ENCODE data around the gene ZNF664. TPM values are rescaled to one million over a fixed set of nuclear protein-coding genes. Genes with fewer than 3 reads are reported as not detected.

ZNF664 gene
- polyA plus RNA-seq, 3 donors = 1.5 to 20.9 (median 2.7) TPM

DNA sequence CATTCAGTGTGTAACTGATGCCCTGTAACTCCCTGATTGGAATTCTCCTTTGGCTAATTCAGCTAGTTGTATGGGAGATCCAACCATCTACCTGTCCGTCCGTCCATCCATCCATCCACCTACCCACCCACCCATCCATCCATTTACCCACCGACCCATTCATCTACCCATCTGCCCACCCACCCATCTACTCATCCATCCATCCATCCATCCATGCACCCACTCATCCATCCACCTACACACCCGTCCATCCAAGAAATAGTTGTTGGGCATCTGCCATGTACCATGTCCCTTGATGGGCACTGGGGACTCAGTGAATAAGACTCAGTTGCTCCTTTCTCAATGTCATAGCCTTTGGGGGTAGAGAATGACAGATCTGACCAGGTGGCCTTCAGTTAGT, 48.5 kb upstream of the ZNF664 start:
- no peaks in the 10 kb centered on the region for H3K79me2 ChIP-seq (ENCODE audit: insufficient read depth, low read length)
- Mint-ChIP-seq H3K4me3 (no peak overlapping the region), H3K4me1 (peaks cover 3% of the 10 kb centered on the region), H3K9me3 (peaks cover 0 to 2% (median 0%) of the 10 kb centered on the region in 7 donors), H3K27me3 (ENCODE audit: low read depth in 3 of 3) (peaks cover 4 to 7% (median 6%) of the 10 kb centered on the region in 3 donors), H3K27ac (no peak overlapping the region), H3K36me3 (no peaks in the 10 kb centered on the region)
- no peaks in the 10 kb centered on the region for H3K27me3 ChIP-seq (ENCODE audit: control insufficient read depth in 2 of 2, insufficient read depth in 2 of 2, low read length in 2 of 2)
- DNase-seq = no peak
- H4K20me1 ChIP-seq (ENCODE audit: insufficient read depth, low read length) = no peaks in the 10 kb centered on the region
- H3K4me3 ChIP-seq (replicated peaks in 1 of 3; ENCODE audit: low read depth in 2 of 3, low read length in 3 of 3) = no peak overlapping the region
- no peak overlapping the region for H3K27ac ChIP-seq (ENCODE audit: low read depth in 1 of 2, low read length in 2 of 2)
- H2AFZ ChIP-seq (ENCODE audit: insufficient read depth, low read depth, low read length, poor library complexity, severe bottlenecking) = no peak overlapping the region
- TF ChIP-seq, protein P1, sequence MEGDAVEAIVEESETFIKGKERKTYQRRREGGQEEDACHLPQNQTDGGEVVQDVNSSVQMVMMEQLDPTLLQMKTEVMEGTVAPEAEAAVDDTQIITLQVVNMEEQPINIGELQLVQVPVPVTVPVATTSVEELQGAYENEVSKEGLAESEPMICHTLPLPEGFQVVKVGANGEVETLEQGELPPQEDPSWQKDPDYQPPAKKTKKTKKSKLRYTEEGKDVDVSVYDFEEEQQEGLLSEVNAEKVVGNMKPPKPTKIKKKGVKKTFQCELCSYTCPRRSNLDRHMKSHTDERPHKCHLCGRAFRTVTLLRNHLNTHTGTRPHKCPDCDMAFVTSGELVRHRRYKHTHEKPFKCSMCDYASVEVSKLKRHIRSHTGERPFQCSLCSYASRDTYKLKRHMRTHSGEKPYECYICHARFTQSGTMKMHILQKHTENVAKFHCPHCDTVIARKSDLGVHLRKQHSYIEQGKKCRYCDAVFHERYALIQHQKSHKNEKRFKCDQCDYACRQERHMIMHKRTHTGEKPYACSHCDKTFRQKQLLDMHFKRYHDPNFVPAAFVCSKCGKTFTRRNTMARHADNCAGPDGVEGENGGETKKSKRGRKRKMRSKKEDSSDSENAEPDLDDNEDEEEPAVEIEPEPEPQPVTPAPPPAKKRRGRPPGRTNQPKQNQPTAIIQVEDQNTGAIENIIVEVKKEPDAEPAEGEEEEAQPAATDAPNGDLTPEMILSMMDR (IDR thresholded peaks at IDR 0.05) = no peak
- no peaks in the 10 kb centered on the region for H3K4me1 ChIP-seq (ENCODE audit: control insufficient read depth in 1 of 2, insufficient read depth in 2 of 2, low read length in 2 of 2)
- no peak overlapping the region for H3K4me2 ChIP-seq (replicated peaks; ENCODE audit: extremely low read depth, low read length, poor library complexity, severe bottlenecking)
- H3K9me3 ChIP-seq (replicated peaks in 1 of 2; ENCODE audit: control insufficient read depth in 1 of 2, insufficient read depth in 1 of 2, low read length in 2 of 2) = no peaks in the 10 kb centered on the region
- WGBS (ENCODE audit: insufficient coverage) = no CpG with 5 or more reads among the region's 4 CpGs
- intact Hi-C loops (cut with micrococcal nuclease) = no loop called here
- no peak overlapping the region for H3K9ac ChIP-seq (ENCODE audit: insufficient read depth, low read length, poor library complexity, severe bottlenecking)
- no peaks in the 10 kb centered on the region for H3K36me3 ChIP-seq (replicated peaks in 1 of 2; ENCODE audit: control insufficient read depth in 1 of 2, insufficient read depth in 2 of 2, low read length in 2 of 2)

DNA sequence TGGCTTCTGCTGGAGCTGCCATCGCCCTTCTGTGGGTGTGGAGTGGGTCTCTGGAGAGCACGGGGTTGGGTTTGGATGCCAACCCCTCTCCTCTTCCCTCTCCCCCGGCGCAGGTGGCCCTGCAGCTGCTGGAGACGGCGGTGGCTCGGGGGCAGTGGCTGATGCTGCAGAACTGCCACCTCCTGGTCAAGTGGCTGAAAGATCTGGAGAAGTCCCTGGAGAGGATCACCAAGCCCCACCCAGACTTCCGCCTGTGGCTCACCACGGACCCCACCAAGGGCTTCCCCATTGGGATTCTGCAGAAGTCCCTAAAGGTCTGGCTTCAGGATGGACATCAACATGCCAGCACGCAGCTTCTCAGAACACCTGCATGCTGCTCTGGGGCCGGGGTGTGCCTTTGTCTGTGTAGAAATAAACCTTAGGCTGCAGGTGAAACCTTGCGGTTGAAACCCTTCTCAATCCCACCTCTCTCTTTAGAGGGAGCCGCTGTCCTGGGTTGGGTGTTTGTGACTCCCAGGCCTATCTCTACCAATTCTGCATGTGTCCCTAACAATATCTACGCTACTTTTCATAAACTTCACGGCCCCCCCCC, 44.6 kb upstream of the ZNF664 start:
- Mint-ChIP-seq H3K4me1 (peaks cover 3% of the 10 kb centered on the region), H3K9me3 (peaks cover 0 to 2% (median 0%) of the 10 kb centered on the region in 7 donors), H3K27ac (no peak overlapping the region), H3K36me3 (no peaks in the 10 kb centered on the region), H3K4me3 (no peak overlapping the region), H3K27me3 (ENCODE audit: low read depth in 3 of 3) (peaks cover 2 to 7% (median 5%) of the 10 kb centered on the region in 3 donors)
- DNase-seq = no peak
- H3K9me3 ChIP-seq (replicated peaks in 1 of 2; ENCODE audit: control insufficient read depth in 1 of 2, insufficient read depth in 1 of 2, low read length in 2 of 2) = no peaks in the 10 kb centered on the region
- H3K4me3 ChIP-seq (replicated peaks in 1 of 3; ENCODE audit: low read depth in 2 of 3, low read length in 3 of 3) = no peak overlapping the region
- TF ChIP-seq, protein P1 (IDR thresholded peaks at IDR 0.05) = no peak
- no peak overlapping the region for H3K9ac ChIP-seq (ENCODE audit: insufficient read depth, low read length, poor library complexity, severe bottlenecking)
- no peaks in the 10 kb centered on the region for H3K4me1 ChIP-seq (ENCODE audit: control insufficient read depth in 1 of 2, insufficient read depth in 2 of 2, low read length in 2 of 2)
- H4K20me1 ChIP-seq (ENCODE audit: insufficient read depth, low read length) = no peaks in the 10 kb centered on the region
- no peaks in the 10 kb centered on the region for H3K27me3 ChIP-seq (ENCODE audit: control insufficient read depth in 2 of 2, insufficient read depth in 2 of 2, low read length in 2 of 2)
- H3K79me2 ChIP-seq (ENCODE audit: insufficient read depth, low read length) = no peaks in the 10 kb centered on the region
- intact Hi-C loops (cut with micrococcal nuclease) = no loop called here
- H3K4me2 ChIP-seq (replicated peaks; ENCODE audit: extremely low read depth, low read length, poor library complexity, severe bottlenecking) = no peak overlapping the region
- WGBS (ENCODE audit: insufficient coverage) = 68% methylated on average over 9 of the region's 15 CpGs
- no peaks in the 10 kb centered on the region for H3K36me3 ChIP-seq (replicated peaks in 1 of 2; ENCODE audit: control insufficient read depth in 1 of 2, insufficient read depth in 2 of 2, low read length in 2 of 2)
- no peak overlapping the region for H3K27ac ChIP-seq (ENCODE audit: low read depth in 1 of 2, low read length in 2 of 2)
- H2AFZ ChIP-seq (ENCODE audit: insufficient read depth, low read depth, low read length, poor library complexity, severe bottlenecking) = no peak overlapping the region
